Sciatic nerve (tissue), 2 donors: Measurements from ENCODE around the gene PLA1A. TPM values are rescaled to one million over a fixed set of nuclear protein-coding genes. Genes with fewer than 3 reads are reported as not detected.

Experiments used
- ATAC-seq: fragments of 200-7000 bp; cut with Tn5 transposase; one replicate; pipeline ENCODE4 v1.9.1; 2020; ENCODE audit warnings: mild to moderate bottlenecking, moderate library complexity
- DNase-seq: peaks from one replicate; pipeline ENCODE4 v3.0.0-alpha.2; 2020; ENCODE audit warnings: low spot score
- intact Hi-C: fragments of 100-400 bp; cut with DNase I; formaldehyde crosslinking; loops from one replicate; pipeline ENCODE4 v1.14.2; 2022
- total RNA-seq: library from RNA; stranded (reverse); fragmentation: NEBNext Ultra II Directional; extraction: Animal tissue kit (Norgen Biotek cat#: 25700); gene quantifications from one replicate; pipeline ENCODE4 v1.2.1, GENCODE V29; 2021
- donor health status: DM: no; HTN: no; CAD: no.
- donor health status: DM: no; HTN: no; CAD: no.

PLA1A gene
- total RNA-seq, 1 donor from 2014 or later, result 0.76 TPM

DNA sequence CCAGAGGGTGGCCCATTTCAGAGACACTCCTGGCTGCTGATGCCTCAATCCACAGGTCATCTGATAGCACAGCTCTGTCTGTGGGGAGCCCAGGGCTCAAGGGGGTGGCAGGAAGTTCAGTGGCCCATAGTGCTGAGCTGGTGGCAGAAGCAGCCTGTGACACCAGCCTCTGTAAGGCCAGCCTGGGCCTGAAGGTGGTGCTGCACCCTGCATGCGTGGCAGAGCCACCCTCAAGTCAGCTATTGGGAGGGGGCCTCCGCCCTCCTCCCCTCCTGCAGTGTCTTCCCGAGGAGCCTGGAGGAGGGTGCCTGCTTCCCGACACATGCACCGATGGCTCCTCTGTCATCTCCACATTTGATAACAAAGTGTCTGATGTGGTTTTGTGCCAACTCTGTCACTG is 3.0 kb downstream of the PLA1A start:
- ATAC-seq (peak; percentile 17), DNase-seq (no peak)
- intact Hi-C loops, result no loop called here

- DNase-seq, result no peak
- no peak for ATAC-seq
- intact Hi-C loops, result no loop called here
Observed at GRCh38 chr3:119601154-119601553, 3.5 kb downstream of the PLA1A start.

GRCh38 chr3:119602676-119603075 is 5.0 kb downstream of the PLA1A start:
- ATAC-seq (no peak), DNase-seq (no peak)
- intact Hi-C loops, result no loop called here

DNA sequence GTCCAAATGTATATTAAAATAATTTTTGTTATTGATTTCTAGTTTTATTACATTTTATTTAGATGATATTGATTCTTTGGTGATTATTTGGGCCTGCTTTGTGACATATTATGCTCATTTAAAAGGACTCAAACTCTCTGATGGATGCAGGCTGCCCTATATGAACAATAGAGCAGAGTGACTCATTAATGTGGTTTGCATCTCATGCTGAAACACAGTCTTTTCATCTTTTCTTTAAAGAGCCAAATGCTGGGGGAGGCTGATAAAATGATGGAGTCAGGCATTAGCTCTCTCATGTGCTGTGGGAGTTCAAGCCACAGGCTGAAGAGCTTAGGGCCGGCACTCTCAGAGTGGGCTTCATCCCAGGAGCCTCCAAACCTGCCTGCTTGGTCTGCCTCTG is 7.2 kb downstream of the PLA1A start:
- DNase-seq (no peak), ATAC-seq (no peak)
- intact Hi-C loops, result no loop called here

- DNase-seq (no peak), ATAC-seq (no peak)
- intact Hi-C loops, result no loop called here
Observed at GRCh38 chr3:119608405-119609000, 10.8 kb downstream of the PLA1A start.

DNA sequence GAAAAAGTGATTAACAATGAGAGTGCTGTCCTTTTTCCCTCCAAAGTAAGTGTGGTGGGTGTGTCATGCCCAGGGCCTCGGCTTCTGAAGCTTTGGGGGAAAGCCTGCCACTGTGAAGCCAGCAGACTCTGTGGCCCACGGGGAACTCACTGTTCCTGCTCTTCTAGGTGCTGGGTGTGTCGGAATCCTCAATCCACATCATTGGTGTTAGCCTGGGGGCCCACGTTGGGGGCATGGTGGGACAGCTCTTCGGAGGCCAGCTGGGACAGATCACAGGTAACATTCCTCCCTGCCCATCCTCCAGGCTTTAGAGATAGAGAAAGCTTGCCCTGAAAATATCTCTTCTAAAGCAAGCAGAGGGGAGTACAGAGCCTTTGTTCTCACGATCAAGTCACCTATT is 11.6 kb downstream of the PLA1A start:
- intact Hi-C loops, result no loop called here
- no peak for ATAC-seq
- no peak for DNase-seq

GRCh38 chr3:119611664-119612063 is 14.0 kb downstream of the PLA1A start:
- intact Hi-C loops, result no loop called here
- ATAC-seq (no peak), DNase-seq (no peak)

DNA sequence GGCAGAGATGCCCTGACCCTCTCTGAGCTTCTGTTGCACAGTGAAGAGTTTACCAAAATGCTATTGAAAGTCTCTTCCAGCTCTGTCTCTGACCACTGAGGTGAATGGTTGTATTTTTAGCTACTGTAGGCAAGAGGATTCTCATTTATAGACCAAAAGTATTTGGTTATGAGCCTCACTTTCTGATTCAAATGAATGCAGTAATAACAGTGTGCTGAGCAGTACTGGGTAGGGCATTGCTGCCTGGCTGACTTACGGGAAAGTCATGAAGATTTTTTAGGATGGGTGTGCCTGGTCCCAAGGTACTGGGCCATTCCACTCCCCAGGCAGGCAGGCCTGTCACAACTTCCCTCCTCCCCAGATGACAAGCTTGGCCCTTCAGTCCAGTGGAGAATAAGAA is 15.5 kb downstream of the PLA1A start:
- intact Hi-C loops, result no loop called here
- ATAC-seq, result no peak
- no peak for DNase-seq

GRCh38 chr3:119613872-119614271 is 16.2 kb downstream of the PLA1A start:
- ATAC-seq, result no peak
- intact Hi-C loops, result no loop called here
- no peak for DNase-seq

- ATAC-seq, result no peak
- intact Hi-C loops, result no loop called here
- no peak for DNase-seq
Observed at GRCh38 chr3:119616056-119616455, 18.4 kb downstream of the PLA1A start.

DNA sequence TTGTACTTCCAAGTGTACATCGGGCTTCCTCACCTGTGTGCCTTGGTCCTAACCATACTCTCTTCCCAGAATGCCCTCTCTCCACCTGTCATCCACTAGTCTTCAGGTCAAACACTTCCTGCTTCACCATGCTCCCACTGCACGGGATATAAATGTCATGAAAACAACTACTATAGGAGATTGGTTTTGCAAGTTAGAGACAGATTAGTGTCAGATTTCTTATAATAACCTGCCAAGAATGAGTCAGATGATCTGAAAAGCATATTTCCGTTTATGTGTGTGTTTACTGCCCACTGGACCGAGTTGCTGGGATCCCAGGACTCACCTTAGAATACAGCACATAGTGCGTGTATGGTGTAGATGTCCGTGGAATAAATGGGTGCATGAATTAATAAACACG is 21.4 kb downstream of the PLA1A start:
- intact Hi-C loops, result no loop called here
- DNase-seq (no peak), ATAC-seq (no peak)

DNA sequence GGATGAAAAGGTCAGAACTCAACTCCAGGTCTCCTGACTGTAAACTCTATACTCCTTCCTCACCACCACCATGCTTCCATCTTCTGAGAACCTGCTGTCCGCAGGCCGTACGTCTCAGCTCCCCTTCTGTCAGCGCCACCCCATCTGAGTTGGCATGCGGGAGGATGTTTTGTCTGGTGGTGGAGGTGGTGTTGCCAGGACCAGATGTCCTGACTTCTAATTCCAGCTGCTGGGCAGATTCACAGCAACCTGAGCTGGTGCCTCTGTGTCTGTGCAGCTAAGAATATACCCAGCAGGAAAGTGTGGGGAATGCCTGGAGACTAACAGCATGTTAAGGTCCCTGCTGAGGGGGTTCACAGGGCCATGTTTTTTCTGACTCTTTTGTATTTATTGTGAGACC is 23.2 kb downstream of the PLA1A start:
- no peak for DNase-seq
- no peak for ATAC-seq
- intact Hi-C loops, result no loop called here

- intact Hi-C loops, result no loop called here
- ATAC-seq, result no peak
- DNase-seq, result no peak
Observed at GRCh38 chr3:119624002-119624720, 26.5 kb downstream of the PLA1A start.

GRCh38 chr3:119625451-119626153 is 27.9 kb downstream of the PLA1A start:
- no peak for DNase-seq
- intact Hi-C loops, result no loop called here
- no peak for ATAC-seq

DNA sequence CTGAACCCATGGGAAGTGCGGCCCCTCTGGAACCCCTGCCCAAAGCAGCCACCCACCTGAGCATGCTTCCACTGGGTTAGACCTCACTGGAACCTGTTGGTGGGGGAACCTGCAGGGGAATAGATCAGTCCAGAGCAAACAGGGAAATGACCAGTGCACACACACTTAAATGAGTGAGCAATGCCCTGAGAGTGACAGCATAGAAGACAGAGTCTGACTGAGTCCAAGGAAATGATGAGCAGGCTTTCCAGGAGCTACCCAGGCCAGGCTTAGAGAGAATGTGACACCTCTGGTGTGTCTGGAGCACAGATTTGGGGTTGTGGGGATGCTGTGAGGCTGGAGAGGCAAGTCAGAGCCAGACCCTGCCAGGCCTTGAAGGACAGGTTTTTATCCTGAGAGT is 28.5 kb downstream of the PLA1A start:
- intact Hi-C loops, result no loop called here
- DNase-seq (no peak), ATAC-seq (no peak)

GRCh38 chr3:119627461-119627860 is 29.8 kb downstream of the PLA1A start:
- intact Hi-C loops, result no loop called here
- DNase-seq (no peak), ATAC-seq (peak; percentile 56)

DNA sequence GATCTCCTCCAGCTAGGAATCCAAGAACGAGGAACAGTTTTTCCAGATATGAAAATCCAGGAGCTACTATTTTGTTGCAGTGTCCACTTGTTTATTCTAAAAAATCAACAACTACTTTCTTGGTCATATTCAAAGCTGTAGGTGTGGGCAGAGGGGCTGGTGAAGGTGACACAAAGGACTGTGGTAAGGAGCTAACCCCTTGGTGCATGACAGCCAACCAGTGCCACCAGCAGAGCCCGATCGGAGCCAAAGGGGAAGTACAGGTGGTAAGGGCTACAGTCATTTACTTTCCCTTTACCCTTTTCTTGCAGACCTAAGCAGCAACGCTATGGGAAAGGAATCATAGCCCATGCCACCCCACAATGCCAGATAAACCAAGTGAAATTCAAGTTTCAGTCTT is 30.7 kb downstream of the PLA1A start:
- no peak for DNase-seq
- ATAC-seq, result no peak
- intact Hi-C loops, result no loop called here

GRCh38 chr3:119628816-119629445 is 31.2 kb downstream of the PLA1A start:
- no peak for DNase-seq
- intact Hi-C loops, result no loop called here
- no peak for ATAC-seq

DNA sequence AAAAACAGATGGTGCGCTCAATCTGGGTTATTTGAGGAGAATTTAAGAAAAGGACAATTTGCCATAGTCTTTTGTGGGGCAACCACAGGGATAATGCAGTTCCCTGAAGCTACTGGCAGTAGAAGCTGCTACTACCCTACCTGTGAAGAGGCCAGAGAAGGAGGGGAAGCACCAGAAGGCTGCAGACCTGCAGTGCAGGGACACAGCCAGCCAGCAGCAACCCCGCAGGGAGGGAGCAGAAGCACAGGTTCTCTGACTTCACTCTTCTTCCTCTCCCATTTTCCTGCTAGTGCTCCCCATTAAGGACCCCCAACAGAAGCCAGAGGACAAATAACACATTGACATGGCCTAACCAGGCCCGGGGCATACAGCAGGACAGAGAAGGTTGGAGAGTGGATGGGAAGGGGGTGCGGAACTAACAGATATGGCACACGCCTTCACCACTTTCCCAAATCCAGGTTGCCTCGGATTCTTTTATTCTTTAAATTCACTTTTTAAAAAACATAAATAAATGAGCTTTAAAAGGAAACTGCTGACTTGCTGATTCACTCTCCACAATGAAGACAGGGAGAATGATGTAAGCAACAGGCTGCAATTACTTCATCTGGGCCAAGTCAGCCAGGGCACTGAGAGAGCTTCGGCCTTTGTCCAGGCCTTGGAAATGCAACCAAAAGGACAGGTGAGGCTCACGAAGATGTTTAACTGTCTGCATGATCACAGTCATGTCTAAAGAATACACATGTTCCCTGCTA is 32.6 kb downstream of the PLA1A start:
- DNase-seq (no peak), ATAC-seq (peak; percentile 28)
- intact Hi-C loops, result no loop called here
